K562 (cell line): ENCODE measurements around the gene ABLIM1. TPM values are rescaled to one million over a fixed set of nuclear protein-coding genes. Genes with fewer than 3 reads are reported as not detected.

ENCODE experiments used
- ATF7 ChIP-seq: fragments of 450-650 bp; IDR thresholded peaks from 2 replicates; pipeline ENCODE4 v1.7.1; 2014; ENCODE audit warnings: mild to moderate bottlenecking, moderate library complexity
- CHD4 ChIP-seq: fragments of 200-600 bp; sonication (generic); IDR thresholded peaks from 3 replicates; pipeline ENCODE4 v1.6.1; 2012; ENCODE audit warnings: low read depth, mild to moderate bottlenecking, mixed read lengths, low read length, inconsistent platforms; ENCODE audit not compliant: insufficient read depth, insufficient replicate concordance, poor library complexity, severe bottlenecking
- CTBP1 ChIP-seq: fragments of 450-650 bp; IDR thresholded peaks from 2 replicates; pipeline ENCODE4 v1.6.1; 2016; ENCODE audit warnings: borderline replicate concordance
- FOXK1 ChIP-seq: sonication (generic); formaldehyde crosslinking; IDR thresholded peaks from 2 replicates; pipeline ENCODE4 v1.8.0; 2022; ENCODE audit warnings: missing genetic modification reagents, mild to moderate bottlenecking, borderline replicate concordance
- KDM1A ChIP-seq, 2 experiments: fragments of 450-650 bp; IDR thresholded peaks; 2 replicates each; pipeline ENCODE4 v1.6.1; 2016; ENCODE audit warnings: mild to moderate bottlenecking in 2 of 2
- NEUROD1 ChIP-seq: fragments of 150-350 bp; IDR thresholded peaks from 2 replicates; pipeline ENCODE4 v1.6.1; 2014; ENCODE audit warnings: borderline replicate concordance, low read length, low read depth; ENCODE audit not compliant: partially characterized antibody
- ZNF407 ChIP-seq: fragments of 450-650 bp; IDR thresholded peaks from 2 replicates; pipeline ENCODE4 v1.6.1; 2016; ENCODE audit warnings: low read depth
- polyA plus RNA-seq, 8 experiments: library from polyadenylated mRNA; depleted of rRNA in 4 of 8; stranded (reverse) in 5 of 8; unstranded in 3 of 8; fragments of >200 nt; fragmentation: Nextera tagmentation in 2 of 8; fragmentation: Illumina TruSeq in 1 of 8; extraction: Ambion mirVana in 2 of 8; extraction: Trizol in 1 of 8; gene quantifications; 2 replicates each; pipeline versions ENCODE4 v1.2.1 to v1.2.3, GENCODE V29; 2011 to 2014; ENCODE audit warnings: inconsistent platforms in 1 of 8, missing spikeins in 1 of 8
- total RNA-seq, 7 experiments: library from RNA; depleted of rRNA in 6 of 7; stranded (reverse); fragments of >200 nt in 6 of 7; fragmentation: Illumina TruSeq in 2 of 7; extraction: Trizol in 2 of 7; gene quantifications; 2 replicates each; pipeline versions ENCODE4 v1.2.1 to v1.2.3, GENCODE V29; 2011 to 2021; ENCODE audit warnings: low replicate concordance in 1 of 7

The ABLIM1 gene
- total and polyA plus RNA-seq, 9 of the 15 experiments (the other 6 are each of a cell fraction or from before 2014, with no cell fraction given) = 0.07 to 0.49 (median 0.14) TPM; not detected in 6

- no peak for TF ChIP-seq ZNF407
- TF ChIP-seq CHD4 = no peak
- no peak for TF ChIP-seq NEUROD1
- no peak for TF ChIP-seq CTBP1
- TF ChIP-seq FOXK1 (CRISPR knock-in tag) = no peak
- TF ChIP-seq KDM1A (IDR thresholded peaks at IDR 0.05) = no peak
- no peak for TF ChIP-seq ATF7
These were observed 231.6 kb downstream of the ABLIM1 start (continued) for GRCh38 chr10:114426476-114426875.
